H1 (cell line): Measurements from ENCODE around the gene PGM1. TPM values are rescaled to one million over a fixed set of nuclear protein-coding genes. Genes with fewer than 3 reads are reported as not detected.

ENCODE experiments used
- CBX5 ChIP-seq: fragments of 300-800, 300-1000 bp; sonication (generic); IDR thresholded peaks from 2 replicates; pipeline ENCODE4 v1.7.1; 2016; ENCODE audit warnings: antibody characterized with exemption, low read length, low read depth
- EGR1 ChIP-seq: IDR thresholded peaks from 2 replicates; pipeline ENCODE4 v1.6.1; 2011; ENCODE audit warnings: low read depth, low read length, borderline replicate concordance
- JUN ChIP-seq: IDR thresholded peaks from 2 replicates; pipeline ENCODE4 v1.6.1; 2011; ENCODE audit warnings: low read depth, mild to moderate bottlenecking, improper control_type of control experiment, low read length
- NRF1 ChIP-seq: IDR thresholded peaks from 2 replicates; pipeline ENCODE4 v1.6.1; 2011; ENCODE audit warnings: mild to moderate bottlenecking, low read depth, low read length, improper control_type of control experiment
- TAF7 ChIP-seq: optimal IDR thresholded peaks from 2 replicates; pipeline ENCODE3; 2011; ENCODE audit warnings: low read depth, mild to moderate bottlenecking, inconsistent platforms, low read length, moderate library complexity, borderline replicate concordance
- TEAD4 ChIP-seq: IDR thresholded peaks from 2 replicates; pipeline ENCODE4 v1.6.1; 2012; ENCODE audit warnings: low read depth, low read length, inconsistent platforms, mixed read lengths
- polyA plus RNA-seq, 7 experiments: library from polyadenylated mRNA; depleted of rRNA in 3 of 7; stranded (reverse) in 5 of 7; unstranded in 2 of 7; fragments of >200 nt in 5 of 7; fragments of 200-250 nt in 2 of 7; gene quantifications; 1 replicate in 5 of 7; 2 replicates in 1 of 7; 4 replicates in 1 of 7; pipeline versions ENCODE4 v1.2.1 to v1.2.3, GENCODE V29; 2011 to 2013; ENCODE audit warnings: missing spikeins in 2 of 7, mixed read lengths in 2 of 7
- total RNA-seq: library from RNA; stranded (reverse); fragmentation: NEBNext Ultra II Directional; extraction: Animal tissue kit (Norgen Biotek cat#: 25700); gene quantifications from 2 replicates; pipeline ENCODE4 v1.2.1, GENCODE V29; 2021
- TF ChIP-seq, protein P1 (sequence below): IDR thresholded peaks from 2 replicates; pipeline ENCODE4 v1.6.1; 2011; ENCODE audit warnings: low read length, improper control_type of control experiment

Gene PGM1
- total and polyA plus RNA-seq, 2 of the 8 experiments (the other 6 are each of a cell fraction or from before 2014, with no cell fraction given) = 33.0 to 65.4 TPM

DNA sequence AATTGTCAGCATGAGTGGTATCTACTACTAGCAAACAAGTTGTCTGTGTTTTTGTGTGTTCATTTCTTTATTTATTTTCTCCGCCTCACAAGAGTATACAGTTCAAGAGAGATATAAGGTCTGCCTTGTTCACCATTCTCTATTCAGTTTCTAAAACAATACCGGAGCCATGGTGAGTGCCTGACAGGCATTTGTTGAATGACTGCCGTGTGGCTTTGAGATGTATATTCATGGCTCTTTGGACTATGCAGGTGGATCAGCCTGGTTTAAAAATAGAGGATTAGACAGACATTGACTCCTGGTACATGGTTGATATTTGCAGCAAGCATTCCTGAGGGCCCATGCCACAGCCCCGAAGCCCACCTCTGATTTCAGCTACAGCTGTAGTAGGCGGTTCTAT is 89.7 kb downstream of the PGM1 start (continued):
- TF ChIP-seq, protein P1, sequence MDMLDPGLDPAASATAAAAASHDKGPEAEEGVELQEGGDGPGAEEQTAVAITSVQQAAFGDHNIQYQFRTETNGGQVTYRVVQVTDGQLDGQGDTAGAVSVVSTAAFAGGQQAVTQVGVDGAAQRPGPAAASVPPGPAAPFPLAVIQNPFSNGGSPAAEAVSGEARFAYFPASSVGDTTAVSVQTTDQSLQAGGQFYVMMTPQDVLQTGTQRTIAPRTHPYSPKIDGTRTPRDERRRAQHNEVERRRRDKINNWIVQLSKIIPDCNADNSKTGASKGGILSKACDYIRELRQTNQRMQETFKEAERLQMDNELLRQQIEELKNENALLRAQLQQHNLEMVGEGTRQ = no peak
- TF ChIP-seq CBX5 = no peak
- no peak for TF ChIP-seq EGR1
- no peak for TF ChIP-seq JUN
- TF ChIP-seq TEAD4 = no peak
- no peak for TF ChIP-seq TAF7
- no peak for TF ChIP-seq NRF1
